Measurements from ENCODE around the gene PRKACA. TPM values are rescaled to one million over a fixed set of nuclear protein-coding genes. Genes with fewer than 3 reads are reported as not detected.

Gene PRKACA
- total RNA-seq, 1 experiment from 2014 or later: 56.7 TPM

DNA sequence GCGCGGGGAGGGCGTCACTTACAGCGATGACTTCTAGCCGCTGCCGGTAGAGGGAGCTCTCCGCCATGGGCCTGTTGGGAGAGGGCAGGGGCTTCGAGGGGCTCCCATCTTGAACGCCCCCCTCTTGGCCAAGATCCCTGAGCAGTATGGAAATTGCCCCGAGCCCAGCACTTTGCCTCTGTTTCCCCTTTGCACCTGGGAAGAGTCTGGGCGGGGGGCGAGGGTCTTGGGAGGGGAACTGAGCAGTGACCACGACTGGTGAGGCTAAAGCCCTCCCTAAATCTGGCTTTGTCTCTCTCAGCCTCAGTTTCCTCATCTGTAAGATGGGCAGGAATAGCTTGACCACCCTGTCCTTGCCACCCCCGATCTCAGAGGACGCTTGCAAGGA is 58.5 kb downstream of the PRKACA start:
- no peak overlapping the region for H3K4me3 ChIP-seq (ENCODE audit: low read depth, low read length, poor library complexity, severe bottlenecking)
- BruUV-seq (replicated peaks): no TSS peak
- H3K27me3 ChIP-seq (replicated peaks; ENCODE audit: insufficient read depth, low read depth, low read length, poor library complexity): no peaks in the 10 kb centered on the region
- no peaks in the 10 kb centered on the region for H3K9me3 ChIP-seq (ENCODE audit: low read depth, low read length, poor library complexity, severe bottlenecking)
- intact Hi-C loops (cut with micrococcal nuclease; ENCODE audit: unreplicated experiment): no loop called here
- H3K4me1 ChIP-seq (ENCODE audit: insufficient read depth, low read length, poor library complexity, severe bottlenecking): peaks cover 12% of the 10 kb centered on the region
- POLR2A ChIA-PET (ENCODE audit: low non-redundant PET): no interaction called here
- CTCF ChIA-PET: interaction anchor here (0.6 to 1.0 kb wide), 5 partner anchors 10 to 72 kb away, joined by 3 to 7 read pairs (median 3); partner anchors contain the start of gene IL27RA
- TF ChIP-seq EZH2 (IDR thresholded peaks at IDR 0.05; ENCODE audit: borderline replicate concordance, low read depth, low read length, poor library complexity, severe bottlenecking): no peak
- TF ChIP-seq, protein P1, sequence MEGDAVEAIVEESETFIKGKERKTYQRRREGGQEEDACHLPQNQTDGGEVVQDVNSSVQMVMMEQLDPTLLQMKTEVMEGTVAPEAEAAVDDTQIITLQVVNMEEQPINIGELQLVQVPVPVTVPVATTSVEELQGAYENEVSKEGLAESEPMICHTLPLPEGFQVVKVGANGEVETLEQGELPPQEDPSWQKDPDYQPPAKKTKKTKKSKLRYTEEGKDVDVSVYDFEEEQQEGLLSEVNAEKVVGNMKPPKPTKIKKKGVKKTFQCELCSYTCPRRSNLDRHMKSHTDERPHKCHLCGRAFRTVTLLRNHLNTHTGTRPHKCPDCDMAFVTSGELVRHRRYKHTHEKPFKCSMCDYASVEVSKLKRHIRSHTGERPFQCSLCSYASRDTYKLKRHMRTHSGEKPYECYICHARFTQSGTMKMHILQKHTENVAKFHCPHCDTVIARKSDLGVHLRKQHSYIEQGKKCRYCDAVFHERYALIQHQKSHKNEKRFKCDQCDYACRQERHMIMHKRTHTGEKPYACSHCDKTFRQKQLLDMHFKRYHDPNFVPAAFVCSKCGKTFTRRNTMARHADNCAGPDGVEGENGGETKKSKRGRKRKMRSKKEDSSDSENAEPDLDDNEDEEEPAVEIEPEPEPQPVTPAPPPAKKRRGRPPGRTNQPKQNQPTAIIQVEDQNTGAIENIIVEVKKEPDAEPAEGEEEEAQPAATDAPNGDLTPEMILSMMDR (conservative IDR thresholded peaks at IDR 0.05; ENCODE audit: low read depth, low read length): peak; percentile 78
- peak; percentile 34 for DNase-seq (ENCODE audit: low spot score)
- no peaks in the 10 kb centered on the region for H3K36me3 ChIP-seq (ENCODE audit: insufficient read depth, low read length, poor library complexity, severe bottlenecking)
- H3K27ac ChIP-seq (ENCODE audit: low read depth, low read length, poor library complexity, severe bottlenecking): no peak overlapping the region

DNA sequence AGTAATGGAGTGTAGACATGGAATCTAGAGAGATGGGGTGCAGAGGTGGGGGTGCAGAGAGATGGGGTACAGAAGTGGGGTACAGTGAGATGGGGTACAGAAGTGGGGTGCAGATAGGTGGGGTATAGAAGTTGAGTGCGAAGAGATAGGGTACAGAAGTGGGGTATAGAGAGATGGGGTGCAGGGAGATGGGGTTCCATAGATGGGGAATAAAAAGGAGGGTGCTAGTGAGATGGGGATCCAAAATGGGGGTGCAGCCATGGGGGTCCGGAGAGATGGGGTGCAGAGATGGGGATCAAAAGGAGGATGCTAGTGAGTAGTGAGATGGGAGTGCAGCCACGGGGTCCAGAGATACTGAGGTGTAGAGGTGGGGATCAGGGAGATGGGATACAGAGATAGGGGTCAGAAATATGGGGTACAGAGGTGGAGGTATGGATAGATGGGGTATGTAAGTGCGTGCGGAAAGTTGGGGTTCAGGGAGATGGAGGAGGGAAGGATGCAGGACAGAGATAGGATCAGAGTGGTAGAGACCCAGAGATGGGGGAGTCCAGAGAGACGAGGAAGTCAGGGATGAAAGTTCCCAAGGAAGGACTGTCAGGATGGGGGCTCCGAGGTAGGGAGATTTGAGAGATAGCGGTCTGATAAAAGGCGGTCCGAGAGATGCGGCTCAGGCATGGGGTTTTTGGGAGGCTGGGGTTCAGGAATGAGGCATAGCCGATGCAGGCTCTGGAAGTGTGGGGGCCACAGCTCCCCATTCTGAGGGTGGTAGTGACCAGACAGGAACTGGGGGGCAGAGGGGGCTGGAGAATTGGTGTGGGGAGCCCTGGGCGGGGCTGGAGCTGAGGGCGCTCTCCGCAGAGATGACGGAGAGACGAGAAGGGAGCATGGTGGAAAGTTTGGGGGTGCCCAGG is 59.1 kb downstream of the PRKACA start:
- H3K27ac ChIP-seq (ENCODE audit: low read depth, low read length, poor library complexity, severe bottlenecking): no peak overlapping the region
- peaks cover 12% of the 10 kb centered on the region for H3K4me1 ChIP-seq (ENCODE audit: insufficient read depth, low read length, poor library complexity, severe bottlenecking)
- ChIA-PET POLR2A (ENCODE audit: low non-redundant PET) (no interaction called here), CTCF (interaction anchor here (0.6 to 1.0 kb wide), 7 partner anchors 10 to 97 kb away, joined by 3 to 9 read pairs (median 3); partner anchors contain the start of gene IL27RA)
- intact Hi-C loops (cut with micrococcal nuclease; ENCODE audit: unreplicated experiment): no loop called here
- no TSS peak for BruUV-seq (replicated peaks)
- peak overlapping the region; percentile 54 for H3K4me3 ChIP-seq (ENCODE audit: low read depth, low read length, poor library complexity, severe bottlenecking)
- no peaks in the 10 kb centered on the region for H3K9me3 ChIP-seq (ENCODE audit: low read depth, low read length, poor library complexity, severe bottlenecking)
- no peaks in the 10 kb centered on the region for H3K36me3 ChIP-seq (ENCODE audit: insufficient read depth, low read length, poor library complexity, severe bottlenecking)
- TF ChIP-seq, protein P1 (conservative IDR thresholded peaks at IDR 0.05; ENCODE audit: low read depth, low read length): no peak
- no peak for TF ChIP-seq EZH2 (IDR thresholded peaks at IDR 0.05; ENCODE audit: borderline replicate concordance, low read depth, low read length, poor library complexity, severe bottlenecking)
- DNase-seq (ENCODE audit: low spot score): no peak
- H3K27me3 ChIP-seq (replicated peaks; ENCODE audit: insufficient read depth, low read depth, low read length, poor library complexity): no peaks in the 10 kb centered on the region

DNA sequence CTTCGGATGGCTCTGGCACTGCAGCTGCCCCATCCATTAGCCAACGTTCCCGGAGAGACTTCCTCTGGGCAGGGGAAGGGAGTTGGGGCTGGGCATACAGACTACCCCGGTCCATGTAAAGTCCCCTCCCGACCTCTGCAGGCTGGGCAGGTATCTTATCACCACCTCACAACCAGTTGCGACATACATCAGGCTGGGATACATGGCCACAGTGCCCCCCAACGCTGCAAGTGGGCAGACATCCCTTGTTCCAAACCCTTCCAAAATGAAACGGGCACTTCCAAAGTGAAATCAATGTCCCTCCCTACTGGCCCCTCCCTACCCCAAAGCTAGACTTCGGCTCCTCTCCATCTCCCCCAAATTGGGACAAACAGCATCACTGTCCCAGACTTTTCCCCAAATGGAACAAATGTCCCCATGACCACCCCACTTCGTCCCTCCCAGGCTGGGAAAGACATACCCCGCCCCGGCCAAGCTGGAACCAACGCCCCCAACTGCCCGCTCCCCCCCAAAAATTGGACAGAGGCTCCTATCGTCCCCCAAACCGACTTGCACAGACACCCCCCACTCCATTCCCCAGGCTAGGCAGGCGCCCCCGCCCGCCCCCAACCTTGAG is 60.7 kb downstream of the PRKACA start:
- ChIA-PET POLR2A (ENCODE audit: low non-redundant PET) (interaction anchor here (0.7 kb wide), 1 partner anchor 13 kb away, joined by 3 read pairs; no protein-coding TSS in a partner anchor), CTCF (interaction anchor here (0.6 to 1.3 kb wide), 3 partner anchors 10 to 255 kb away, joined by 4 to 9 read pairs (median 4); no protein-coding TSS in a partner anchor)
- peak overlapping the region; percentile 54 for H3K4me3 ChIP-seq (ENCODE audit: low read depth, low read length, poor library complexity, severe bottlenecking)
- H3K36me3 ChIP-seq (ENCODE audit: insufficient read depth, low read length, poor library complexity, severe bottlenecking): no peaks in the 10 kb centered on the region
- no peak for DNase-seq (ENCODE audit: low spot score)
- no TSS peak for BruUV-seq (replicated peaks)
- no peaks in the 10 kb centered on the region for H3K9me3 ChIP-seq (ENCODE audit: low read depth, low read length, poor library complexity, severe bottlenecking)
- H3K4me1 ChIP-seq (ENCODE audit: insufficient read depth, low read length, poor library complexity, severe bottlenecking): peaks cover 12% of the 10 kb centered on the region
- no peaks in the 10 kb centered on the region for H3K27me3 ChIP-seq (replicated peaks; ENCODE audit: insufficient read depth, low read depth, low read length, poor library complexity)
- intact Hi-C loops (cut with micrococcal nuclease; ENCODE audit: unreplicated experiment): no loop called here
- no peak for TF ChIP-seq EZH2 (IDR thresholded peaks at IDR 0.05; ENCODE audit: borderline replicate concordance, low read depth, low read length, poor library complexity, severe bottlenecking)
- TF ChIP-seq, protein P1 (conservative IDR thresholded peaks at IDR 0.05; ENCODE audit: low read depth, low read length): no peak
- peak overlapping the region; percentile 37 for H3K27ac ChIP-seq (ENCODE audit: low read depth, low read length, poor library complexity, severe bottlenecking)

Measured in A673 (cell line).